ENCODE measurements around the gene CCDC27.
"Not testable (repeated sequence)": the region's sequence is repeated elsewhere in the genome, so short reads cannot be mapped to it uniquely, and the experiment has no call there.

Gene CCDC27

DNA sequence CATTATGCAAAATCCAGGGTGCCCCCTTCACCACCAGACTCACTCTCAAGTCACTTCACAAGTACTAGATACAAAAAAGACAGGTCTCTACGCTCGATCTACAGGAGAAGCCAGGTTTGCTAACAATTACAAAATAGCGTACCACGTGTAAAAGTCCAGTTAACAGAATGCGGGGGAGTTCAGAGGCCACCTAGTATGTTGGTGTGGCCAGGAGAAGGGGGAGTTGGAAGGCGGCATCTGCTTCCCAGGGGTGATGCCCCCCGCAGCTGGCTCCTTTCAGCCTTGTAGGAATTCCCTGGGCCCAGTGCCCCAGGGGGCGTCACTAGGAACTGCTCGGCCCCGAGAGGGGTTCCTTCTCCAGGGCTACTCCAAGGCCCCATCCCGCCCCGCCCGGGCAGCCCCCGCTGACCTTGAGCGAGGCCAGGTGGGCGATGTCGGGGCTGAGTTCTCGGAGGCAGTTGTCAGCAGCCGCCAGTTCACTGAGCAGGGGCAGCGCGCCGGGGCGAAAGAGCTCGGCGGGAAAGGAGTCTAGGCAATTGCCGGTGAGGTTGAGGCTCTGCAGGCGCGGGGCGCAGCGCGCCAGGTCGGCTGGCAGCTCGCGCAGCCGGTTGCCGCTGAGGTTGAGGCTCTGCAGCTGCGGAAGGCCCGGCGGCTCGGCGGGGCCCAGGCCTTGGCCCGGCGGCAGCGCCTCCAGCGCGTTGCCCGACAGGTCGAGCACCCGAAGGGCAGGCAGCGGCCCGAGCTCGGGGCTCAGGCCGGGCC, 43.4 kb downstream of the CCDC27 start:
- no peak for DNase-seq (ENCODE audit: low read depth in 1 of 2, low spot score in 1 of 2)
- no peak for TF ChIP-seq JUND (IDR thresholded peaks at IDR 0.05; ENCODE audit: low read depth)
- in situ Hi-C loops (cut with HindIII; ENCODE audit: low pct_unique_long_range_greater_than_20kb, low sequenced_read_pairs): no loop called here

- DNase-seq (ENCODE audit: low read depth in 1 of 2, low spot score in 1 of 2): peak; percentile 90 to 92
- TF ChIP-seq JUND (IDR thresholded peaks at IDR 0.05; ENCODE audit: low read depth): no peak
- in situ Hi-C loops (cut with HindIII; ENCODE audit: low pct_unique_long_range_greater_than_20kb, low sequenced_read_pairs): no loop called here
Observed at GRCh38 chr1:3796215-3797061, 44.2 kb downstream of the CCDC27 start, which contains the start of gene LRRC47. LRRC47 (minus strand) TSS chr1:3796498; CDS start chr1:3796476, 22 bp downstream.

GRCh38 chr1:3799976-3800685, 47.9 kb downstream of the CCDC27 start:
- no peak for TF ChIP-seq JUND (IDR thresholded peaks at IDR 0.05; ENCODE audit: low read depth)
- DNase-seq (ENCODE audit: low read depth in 1 of 2, low spot score in 1 of 2): peak in 1 of 2 experiments; percentile 27
- in situ Hi-C loops (cut with HindIII; ENCODE audit: low pct_unique_long_range_greater_than_20kb, low sequenced_read_pairs): no loop called here

- DNase-seq (ENCODE audit: low read depth in 1 of 2, low spot score in 1 of 2); in situ Hi-C loops (cut with HindIII; ENCODE audit: low pct_unique_long_range_greater_than_20kb, low sequenced_read_pairs): not testable (repeated sequence)
Observed at GRCh38 chr1:3800795-3801194, 48.5 kb downstream of the CCDC27 start.

GRCh38 chr1:3803905-3804626, 51.8 kb downstream of the CCDC27 start:
- in situ Hi-C loops (cut with HindIII; ENCODE audit: low pct_unique_long_range_greater_than_20kb, low sequenced_read_pairs): no loop called here
- no peak for TF ChIP-seq JUND (IDR thresholded peaks at IDR 0.05; ENCODE audit: low read depth)
- DNase-seq (ENCODE audit: low read depth in 1 of 2, low spot score in 1 of 2): no peak

DNA sequence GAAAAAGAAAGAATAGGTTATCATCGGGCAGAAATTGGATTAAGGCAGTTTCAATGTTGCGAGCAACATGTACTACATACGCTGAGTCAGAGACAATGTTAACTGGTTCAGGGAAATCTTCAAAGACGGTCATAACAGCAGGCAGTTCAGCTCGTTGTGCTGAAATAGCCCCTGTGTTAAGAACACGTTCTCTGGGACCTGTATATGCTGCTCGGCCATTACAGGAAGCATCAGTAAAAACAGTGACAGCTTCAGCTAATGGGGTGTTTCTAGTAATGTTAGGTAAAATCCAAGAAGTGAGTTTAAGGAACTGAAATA, 52.3 kb downstream of the CCDC27 start:
- DNase-seq (ENCODE audit: low read depth in 1 of 2, low spot score in 1 of 2); in situ Hi-C loops (cut with HindIII; ENCODE audit: low pct_unique_long_range_greater_than_20kb, low sequenced_read_pairs): not testable (repeated sequence)

GRCh38 chr1:3805038-3805437, 52.8 kb downstream of the CCDC27 start:
- TF ChIP-seq JUND (IDR thresholded peaks at IDR 0.05; ENCODE audit: low read depth): no peak
- DNase-seq (ENCODE audit: low read depth in 1 of 2, low spot score in 1 of 2): no peak
- in situ Hi-C loops (cut with HindIII; ENCODE audit: low pct_unique_long_range_greater_than_20kb, low sequenced_read_pairs): no loop called here

GRCh38 chr1:3807769-3808168, 55.5 kb downstream of the CCDC27 start:
- DNase-seq (ENCODE audit: low read depth in 1 of 2, low spot score in 1 of 2): no peak
- in situ Hi-C loops (cut with HindIII; ENCODE audit: low pct_unique_long_range_greater_than_20kb, low sequenced_read_pairs): no loop called here
- no peak for TF ChIP-seq JUND (IDR thresholded peaks at IDR 0.05; ENCODE audit: low read depth)

GRCh38 chr1:3809680-3810079, 57.4 kb downstream of the CCDC27 start:
- TF ChIP-seq JUND (IDR thresholded peaks at IDR 0.05; ENCODE audit: low read depth): no peak
- in situ Hi-C loops (cut with HindIII; ENCODE audit: low pct_unique_long_range_greater_than_20kb, low sequenced_read_pairs): no loop called here

GRCh38 chr1:3810149-3810761, 58.0 kb downstream of the CCDC27 start:
- in situ Hi-C loops (cut with HindIII; ENCODE audit: low pct_unique_long_range_greater_than_20kb, low sequenced_read_pairs); DNase-seq (ENCODE audit: low read depth in 1 of 2, low spot score in 1 of 2): not testable (repeated sequence)

More at GRCh38 chr1:3809680-3810079, 57.4 kb downstream of the CCDC27 start:
- peak in 1 of 2 experiments; percentile 18 for DNase-seq (ENCODE audit: low read depth in 1 of 2, low spot score in 1 of 2)

GRCh38 chr1:3811595-3811911, 59.3 kb downstream of the CCDC27 start:
- in situ Hi-C loops (cut with HindIII; ENCODE audit: low pct_unique_long_range_greater_than_20kb, low sequenced_read_pairs): no loop called here
- no peak for TF ChIP-seq JUND (IDR thresholded peaks at IDR 0.05; ENCODE audit: low read depth)
- no peak for DNase-seq (ENCODE audit: low read depth in 1 of 2, low spot score in 1 of 2)

DNA sequence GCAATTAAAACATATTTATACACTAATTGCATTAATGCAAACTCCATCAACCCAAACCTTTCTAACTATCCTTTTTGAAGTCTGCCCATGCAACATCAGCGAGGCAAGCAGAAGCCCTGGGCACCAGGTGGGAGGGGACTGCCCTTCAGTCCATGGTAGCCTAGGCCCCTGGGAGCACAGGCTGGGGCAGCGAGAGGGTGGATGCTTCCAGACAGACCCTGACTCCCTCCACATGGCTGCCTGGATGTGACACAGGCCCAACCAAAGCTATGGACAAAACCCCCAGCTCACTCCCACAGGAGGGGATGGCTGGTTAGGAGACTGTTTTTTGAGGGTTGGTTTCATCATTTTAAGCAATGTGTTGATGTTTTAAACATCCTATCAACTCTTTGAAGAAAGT, 61.8 kb downstream of the CCDC27 start:
- in situ Hi-C loops (cut with HindIII; ENCODE audit: low pct_unique_long_range_greater_than_20kb, low sequenced_read_pairs): no loop called here
- TF ChIP-seq JUND (IDR thresholded peaks at IDR 0.05; ENCODE audit: low read depth): no peak
- no peak for DNase-seq (ENCODE audit: low read depth in 1 of 2, low spot score in 1 of 2)

Data from T47D (cell line).